Stomach (tissue), 9 donors: ENCODE data around the gene HERPUD1. TPM values are rescaled to one million over a fixed set of nuclear protein-coding genes. Genes with fewer than 3 reads are reported as not detected.
"Not testable (repeated sequence)": the region's sequence is repeated elsewhere in the genome, so short reads cannot be mapped to it uniquely, and the experiment has no call there.

Experiments used
- DNase-seq, 2 donors: peaks; one replicate each; pipeline versions ENCODE4 v3.0.0 to v3.0.0-alpha.2; 2013 to 2019
- H3K27ac ChIP-seq, 5 donors: fragments of 200-600 bp in 4 of 5; sonication (generic) in 4 of 5; one replicate each; pipeline ENCODE4 v1.5.1; 2013 to 2019; ENCODE audit warnings: mild to moderate bottlenecking in 1 of 5, moderate library complexity in 1 of 5
- H3K27me3 ChIP-seq, 3 donors: fragments of 200-600 bp; sonication (generic); one replicate each; pipeline ENCODE4 v1.5.1; 2017 to 2019; ENCODE audit warnings: mixed run types in 1 of 3
- H3K36me3 ChIP-seq, 4 donors: fragments of 200-600 bp; sonication (generic); 1 replicate in 3 of 4; 2 replicates in 1 of 4; pipeline ENCODE4 v1.5.1; 2016 to 2019
- H3K4me1 ChIP-seq, 4 donors: fragments of 200-600 bp; sonication (generic); one replicate each; pipeline ENCODE4 v1.5.1; 2016 to 2019
- H3K4me3 ChIP-seq, 4 donors: fragments of 200-600 bp; sonication (generic) in 3 of 4; one replicate each; pipeline ENCODE4 v1.5.1; 2016 to 2019; ENCODE audit warnings: mild to moderate bottlenecking in 1 of 4
- H3K9me3 ChIP-seq, 4 donors: fragments of 200-600 bp; sonication (generic); one replicate each; pipeline ENCODE4 v1.5.1; 2016 to 2019
- EP300 ChIP-seq: sonication (generic); formaldehyde crosslinking; IDR thresholded peaks from one replicate; pipeline ENCODE4 v1.6.1; 2017; ENCODE audit warnings: antibody characterized with exemption
- POLR2A ChIP-seq, 4 donors: fragments of 450-650 bp; IDR thresholded peaks; one replicate each; pipeline ENCODE4 v1.6.1; 2016; ENCODE audit warnings: antibody characterized with exemption in 4 of 4, control low read depth in 2 of 4, mild to moderate bottlenecking in 1 of 4, moderate library complexity in 1 of 4
- POLR2AphosphoS5 ChIP-seq, 3 donors: sonication (generic); formaldehyde crosslinking; IDR thresholded peaks; one replicate each; pipeline ENCODE4 v1.6.1; 2016; ENCODE audit warnings: antibody characterized with exemption in 3 of 3
- WGBS, 5 donors: extraction: QIAGEN DNeasy Blood & Tissue Kit in 3 of 5; methylation state at CpG; one replicate each; pipeline versions ENCODE4 v1.1.5 to v1.1.7; 2013 to 2018; 5-methylcytosine and 5-hydroxymethylcytosine counted together
- intact Hi-C: fragments of 100-400 bp; cut with DNase I; formaldehyde crosslinking; loops from one replicate; pipeline ENCODE4 v1.15.1; 2023; ENCODE audit warnings: low total_unique reads
- polyA plus RNA-seq, 3 donors: library from polyadenylated mRNA; stranded (reverse); fragments of 200-250 nt; gene quantifications; one replicate each; pipeline ENCODE4 v1.2.3, GENCODE V29; 2013
- total RNA-seq, 5 donors: library from RNA; depleted of rRNA; stranded (reverse); fragments of >200 nt; gene quantifications; one replicate each; pipeline versions ENCODE4 v1.1.0 to v1.2.3, GENCODE V29; 2014 to 2016
- TF ChIP-seq, protein P1 (sequence below), 7 experiments: fragments of 450-650 bp in 4 of 7; fragments of 200-600 bp in 3 of 7; sonication (generic) in 3 of 7; IDR thresholded peaks; one replicate each; pipeline ENCODE4 v1.5.1; 2016 to 2019; ENCODE audit warnings: antibody characterized with exemption in 7 of 7, control low read depth in 2 of 7, mild to moderate bottlenecking in 1 of 7
- donor health status: healthy with polysubstance abuse.
- donor health status: Bipolar disorder and iron deficiency.
- donor health status: healthy.

HERPUD1 gene
- total and polyA plus RNA-seq, 8 donors = 2.6 to 329 (median 74.7) TPM

DNA sequence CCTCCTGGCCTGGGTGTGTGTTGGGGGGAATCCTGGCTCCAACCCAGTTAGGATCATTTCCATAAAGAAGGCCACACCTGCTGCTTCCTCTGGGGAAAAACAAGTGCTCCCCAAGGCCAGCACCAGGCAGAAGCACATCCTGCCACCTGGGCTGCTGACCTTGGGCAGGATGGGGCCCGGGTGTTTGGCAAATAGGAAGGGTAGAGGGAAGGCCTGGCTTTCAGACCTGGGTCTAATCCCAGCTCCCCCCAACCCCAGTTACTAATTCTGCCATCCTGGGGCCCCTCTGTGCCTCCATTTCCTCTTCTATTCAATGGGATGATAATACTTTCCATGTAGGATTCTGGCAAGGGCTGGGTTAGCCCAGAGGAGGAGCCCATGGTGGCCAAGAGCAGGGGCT is 54.4 kb downstream of the HERPUD1 start:
- WGBS, 5 donors = 55 to 71% (median 60%) methylated on average over 1 of the region's 1 CpG
- H3K4me1 ChIP-seq = peaks cover 7 to 67% (median 48%) of the 10 kb centered on the region in 4 donors

DNA sequence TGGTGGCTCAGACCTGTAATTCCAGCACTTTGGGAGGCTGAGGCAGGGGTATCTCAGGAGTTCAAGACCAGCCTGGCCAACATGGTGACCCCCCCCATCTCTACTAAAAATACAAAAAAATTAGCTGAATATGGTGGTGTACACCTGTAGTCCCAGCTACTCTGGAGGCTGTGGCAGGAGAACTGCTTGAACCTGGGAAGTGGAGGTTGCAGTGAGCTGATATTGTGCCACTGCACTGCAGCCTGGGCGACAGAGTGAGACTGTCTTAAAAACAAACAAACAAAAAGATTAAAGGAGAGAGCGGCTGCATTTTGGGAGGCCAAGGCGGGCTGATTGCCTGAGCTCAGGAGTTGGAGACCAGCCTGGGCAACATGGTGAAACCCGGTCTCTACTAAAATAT is 55.0 kb downstream of the HERPUD1 start:
- DNase-seq, intact Hi-C loops, H3K36me3 ChIP-seq, H3K27me3 ChIP-seq, H3K4me3 ChIP-seq, H3K9me3 ChIP-seq: not testable (repeated sequence)
- H3K4me1 ChIP-seq = peaks cover 7 to 73% (median 51%) of the 10 kb centered on the region in 4 donors
- 85 to 89% (median 87%) methylated on average over 4 of the region's 4 CpGs for WGBS, 5 donors
- peak overlapping the region in 2 of 5 donors; percentile 30 to 91 for H3K27ac ChIP-seq

More for the DNA sequence above, 54.4 kb downstream of the HERPUD1 start:
- intact Hi-C loops = no loop called here
- H3K27ac ChIP-seq = peak overlapping the region in 4 of 5 donors; percentile 7 to 91 (median 40)
- H3K9me3 ChIP-seq = no peaks in the 10 kb centered on the region
- no peak overlapping the region for H3K4me3 ChIP-seq
- no peaks in the 10 kb centered on the region for H3K36me3 ChIP-seq
- no peak for DNase-seq
- TF ChIP-seq POLR2AphosphoS5 (IDR thresholded peaks at IDR 0.05) = no peak
- TF ChIP-seq EP300 = no peak
- no peak for TF ChIP-seq POLR2A (IDR thresholded peaks at IDR 0.05)
- TF ChIP-seq, protein P1, sequence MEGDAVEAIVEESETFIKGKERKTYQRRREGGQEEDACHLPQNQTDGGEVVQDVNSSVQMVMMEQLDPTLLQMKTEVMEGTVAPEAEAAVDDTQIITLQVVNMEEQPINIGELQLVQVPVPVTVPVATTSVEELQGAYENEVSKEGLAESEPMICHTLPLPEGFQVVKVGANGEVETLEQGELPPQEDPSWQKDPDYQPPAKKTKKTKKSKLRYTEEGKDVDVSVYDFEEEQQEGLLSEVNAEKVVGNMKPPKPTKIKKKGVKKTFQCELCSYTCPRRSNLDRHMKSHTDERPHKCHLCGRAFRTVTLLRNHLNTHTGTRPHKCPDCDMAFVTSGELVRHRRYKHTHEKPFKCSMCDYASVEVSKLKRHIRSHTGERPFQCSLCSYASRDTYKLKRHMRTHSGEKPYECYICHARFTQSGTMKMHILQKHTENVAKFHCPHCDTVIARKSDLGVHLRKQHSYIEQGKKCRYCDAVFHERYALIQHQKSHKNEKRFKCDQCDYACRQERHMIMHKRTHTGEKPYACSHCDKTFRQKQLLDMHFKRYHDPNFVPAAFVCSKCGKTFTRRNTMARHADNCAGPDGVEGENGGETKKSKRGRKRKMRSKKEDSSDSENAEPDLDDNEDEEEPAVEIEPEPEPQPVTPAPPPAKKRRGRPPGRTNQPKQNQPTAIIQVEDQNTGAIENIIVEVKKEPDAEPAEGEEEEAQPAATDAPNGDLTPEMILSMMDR (IDR thresholded peaks at IDR 0.05) = no peak
- no peaks in the 10 kb centered on the region for H3K27me3 ChIP-seq

DNA sequence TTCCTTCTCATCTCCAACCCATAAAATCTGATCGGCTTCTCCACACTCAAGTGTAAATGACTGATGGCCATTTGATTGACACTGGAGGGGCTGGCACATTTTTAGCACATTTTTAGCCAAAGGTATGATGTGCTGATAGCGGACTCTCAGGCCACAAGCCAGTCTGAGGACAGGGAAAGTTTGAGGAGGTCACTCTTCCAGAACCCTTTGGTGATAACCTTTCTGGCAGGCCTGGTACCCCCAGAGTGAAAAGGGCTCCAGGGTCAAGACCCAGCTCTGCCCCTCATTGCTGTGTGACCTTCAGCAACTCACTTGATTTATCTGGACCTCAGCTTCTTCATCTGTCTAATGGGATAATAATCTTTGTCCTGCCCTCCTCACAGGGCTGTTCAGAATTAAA is 55.8 kb downstream of the HERPUD1 start:
- no peak for TF ChIP-seq POLR2AphosphoS5 (IDR thresholded peaks at IDR 0.05)
- TF ChIP-seq, protein P1 (IDR thresholded peaks at IDR 0.05) = no peak
- no peak for TF ChIP-seq POLR2A (IDR thresholded peaks at IDR 0.05)
- TF ChIP-seq EP300 = no peak
- H3K27ac ChIP-seq = peak overlapping the region in 1 of 5 donors; percentile 91
- H3K9me3 ChIP-seq = no peaks in the 10 kb centered on the region
- 90 to 96% (median 93%) methylated on average over 2 of the region's 2 CpGs for WGBS, 5 donors
- no peaks in the 10 kb centered on the region for H3K27me3 ChIP-seq
- H3K36me3 ChIP-seq = no peaks in the 10 kb centered on the region
- peak overlapping the region in 1 of 4 donors; percentile 87 for H3K4me3 ChIP-seq
- H3K4me1 ChIP-seq = peaks cover 10 to 75% (median 54%) of the 10 kb centered on the region in 4 donors
- no peak for DNase-seq
- intact Hi-C loops = no loop called here

DNA sequence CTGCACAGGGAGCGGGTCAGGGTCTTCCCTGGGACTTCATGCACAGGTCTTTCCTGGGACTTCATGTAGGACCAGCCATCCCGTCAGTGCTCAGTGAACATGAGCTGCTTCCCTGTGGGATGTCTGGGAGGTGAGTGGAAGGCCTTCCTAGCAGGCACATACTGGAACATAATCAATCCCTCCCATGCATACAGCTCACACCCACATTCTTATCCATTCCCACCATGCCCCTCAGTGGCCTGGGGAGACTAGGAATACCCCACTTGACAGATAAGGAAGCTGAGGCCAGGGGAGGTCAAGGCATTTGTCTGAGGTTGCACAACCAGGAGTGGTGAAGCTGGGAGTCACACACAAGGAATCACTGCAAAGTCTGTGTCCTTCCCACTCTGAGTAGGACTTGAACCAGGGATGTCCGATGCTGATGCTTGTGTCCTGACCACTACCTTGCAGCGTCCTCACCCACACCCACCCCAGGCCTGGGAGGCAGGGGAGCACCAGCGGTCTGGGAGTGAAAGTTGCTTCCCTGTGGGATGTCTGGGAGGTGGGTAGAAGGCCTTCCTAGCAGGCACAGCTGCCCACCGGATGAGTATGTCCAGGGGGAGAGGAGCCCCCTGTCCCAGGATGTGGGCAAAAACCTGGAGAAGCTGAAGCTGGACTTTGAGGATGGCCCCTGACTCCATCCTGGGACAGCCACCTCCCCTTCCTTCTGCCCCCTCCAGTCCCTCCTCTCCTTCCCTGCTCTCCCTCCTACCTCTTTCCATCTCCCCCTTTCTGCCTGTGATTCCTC is 56.4 kb downstream of the HERPUD1 start:
- DNase-seq = no peak
- intact Hi-C loops = no loop called here
- Histone ChIP-seq H3K27me3 (no peaks in the 10 kb centered on the region), H3K4me3 (peak overlapping the region; percentile 74 to 87 (median 78)), H3K9me3 (no peaks in the 10 kb centered on the region), H3K4me1 (peaks cover 10 to 75% (median 52%) of the 10 kb centered on the region in 4 donors), H3K36me3 (no peaks in the 10 kb centered on the region), H3K27ac (peak overlapping the region; percentile 78 to 91 (median 88))
- TF ChIP-seq, protein P1 (IDR thresholded peaks at IDR 0.05) = no peak
- TF ChIP-seq EP300 (no peak), POLR2AphosphoS5 (IDR thresholded peaks at IDR 0.05) (no peak), POLR2A (IDR thresholded peaks at IDR 0.05) (no peak)
- 74 to 82% (median 81%) methylated on average over 5 to 6 of the region's 6 CpGs for WGBS, 5 donors
